Hepatocyte (in vitro differentiated cells): ENCODE data around the gene CHRM2.
"Not testable (repeated sequence)": the region's sequence is repeated elsewhere in the genome, so short reads cannot be mapped to it uniquely, and the experiment has no call there.

Experiments used
- EZH2 ChIP-seq: fragments of 200-600 bp; sonication (generic); IDR thresholded peaks from 2 replicates; pipeline ENCODE4 v1.6.1; 2016; ENCODE audit warnings: antibody characterized with exemption, mild to moderate bottlenecking, borderline replicate concordance
- EZH2phosphoT487 ChIP-seq: fragments of 200-600 bp; sonication (generic); IDR thresholded peaks from one replicate; pipeline ENCODE4 v1.6.1; 2018; ENCODE audit warnings: antibody characterized with exemption, mild to moderate bottlenecking, low read depth, moderate library complexity; ENCODE audit not compliant: unreplicated experiment, severe bottlenecking
- TF ChIP-seq, protein P1 (sequence below): fragments of 200-600 bp; sonication (generic); IDR thresholded peaks from 2 replicates; pipeline ENCODE4 v1.5.1; 2016; ENCODE audit warnings: antibody characterized with exemption, mild to moderate bottlenecking; ENCODE audit not compliant: poor library complexity

GRCh38 chr7:136831398-136831797 is 37.1 kb upstream of the CHRM2 start:
- TF ChIP-seq, protein P1, sequence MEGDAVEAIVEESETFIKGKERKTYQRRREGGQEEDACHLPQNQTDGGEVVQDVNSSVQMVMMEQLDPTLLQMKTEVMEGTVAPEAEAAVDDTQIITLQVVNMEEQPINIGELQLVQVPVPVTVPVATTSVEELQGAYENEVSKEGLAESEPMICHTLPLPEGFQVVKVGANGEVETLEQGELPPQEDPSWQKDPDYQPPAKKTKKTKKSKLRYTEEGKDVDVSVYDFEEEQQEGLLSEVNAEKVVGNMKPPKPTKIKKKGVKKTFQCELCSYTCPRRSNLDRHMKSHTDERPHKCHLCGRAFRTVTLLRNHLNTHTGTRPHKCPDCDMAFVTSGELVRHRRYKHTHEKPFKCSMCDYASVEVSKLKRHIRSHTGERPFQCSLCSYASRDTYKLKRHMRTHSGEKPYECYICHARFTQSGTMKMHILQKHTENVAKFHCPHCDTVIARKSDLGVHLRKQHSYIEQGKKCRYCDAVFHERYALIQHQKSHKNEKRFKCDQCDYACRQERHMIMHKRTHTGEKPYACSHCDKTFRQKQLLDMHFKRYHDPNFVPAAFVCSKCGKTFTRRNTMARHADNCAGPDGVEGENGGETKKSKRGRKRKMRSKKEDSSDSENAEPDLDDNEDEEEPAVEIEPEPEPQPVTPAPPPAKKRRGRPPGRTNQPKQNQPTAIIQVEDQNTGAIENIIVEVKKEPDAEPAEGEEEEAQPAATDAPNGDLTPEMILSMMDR: not testable (repeated sequence)
- TF ChIP-seq EZH2, EZH2phosphoT487: not testable (repeated sequence)
